KMS-11 (cell line): ENCODE measurements around the gene PMVK.

Source experiments
- H2AFZ ChIP-seq: fragments of 200-600 bp; sonication (generic); 2 replicates; pipeline ENCODE4 v1.6.1; 2016; ENCODE audit warnings: antibody characterized with exemption, mixed run types, low read depth
- H3K27ac ChIP-seq: fragments of 200-600 bp; sonication (generic); 2 replicates; pipeline ENCODE4 v1.6.1; 2016; ENCODE audit warnings: mild to moderate bottlenecking, mixed run types
- H3K27me3 ChIP-seq: fragments of 200-600 bp; sonication (generic); 2 replicates; pipeline ENCODE4 v1.6.1; 2017; ENCODE audit warnings: mild to moderate bottlenecking, low read depth, mixed run types, moderate library complexity; ENCODE audit not compliant: insufficient read depth
- H3K36me3 ChIP-seq: fragments of 200-600 bp; sonication (generic); 2 replicates; pipeline ENCODE4 v1.6.1; 2017; ENCODE audit warnings: mild to moderate bottlenecking, mixed run types; ENCODE audit not compliant: insufficient read depth
- H3K4me1 ChIP-seq: fragments of 200-600 bp; sonication (generic); 2 replicates; pipeline ENCODE4 v1.6.1; 2016; ENCODE audit warnings: mild to moderate bottlenecking, low read depth, mixed run types; ENCODE audit not compliant: poor library complexity, severe bottlenecking
- H3K4me2 ChIP-seq: fragments of 200-600 bp; sonication (generic); 2 replicates; pipeline ENCODE4 v1.7.0; 2016; ENCODE audit warnings: mild to moderate bottlenecking, mixed run types
- H3K4me3 ChIP-seq: fragments of 200-600 bp; sonication (generic); IDR thresholded peaks from 2 replicates; pipeline ENCODE4 v1.6.1; 2017; ENCODE audit warnings: low read depth, low read length, mixed read lengths; ENCODE audit not compliant: insufficient read depth
- H3K79me2 ChIP-seq: fragments of 200-600 bp; sonication (generic); 2 replicates; pipeline ENCODE4 v1.6.1; 2016; ENCODE audit warnings: low read depth, mixed run types; ENCODE audit not compliant: insufficient read depth
- H3K9ac ChIP-seq: fragments of 200-600 bp; sonication (generic); 2 replicates; pipeline ENCODE4 v1.6.1; 2016; ENCODE audit warnings: mild to moderate bottlenecking, mixed run types
- H4K20me1 ChIP-seq: fragments of 200-600 bp; sonication (generic); 2 replicates; pipeline ENCODE4 v1.6.1; 2016; ENCODE audit warnings: mild to moderate bottlenecking, mixed run types; ENCODE audit not compliant: insufficient read depth
- CTCF ChIP-seq: fragments of 200-600 bp; sonication (generic); conservative IDR thresholded peaks from 2 replicates; pipeline ENCODE4 v1.6.1; 2017; ENCODE audit warnings: low read depth, mild to moderate bottlenecking, antibody characterized with exemption, low read length, moderate library complexity, mixed read lengths

Gene PMVK

GRCh38 chr1:154963643-154964042 is 27.1 kb upstream of the PMVK start:
- no peak overlapping the region for H3K9ac ChIP-seq
- H3K4me2 ChIP-seq = peak overlapping the region; percentile 93; the same call in 1 of the 2 replicates
- TF ChIP-seq CTCF = no peak
- peaks cover 7% of the 10 kb centered on the region; the same call in 1 of the 2 replicates for H3K36me3 ChIP-seq
- H3K27ac ChIP-seq = peak overlapping the region; percentile 2; the same call in 1 of the 2 replicates
- no peaks in the 10 kb centered on the region for H3K27me3 ChIP-seq
- no peaks in the 10 kb centered on the region for H4K20me1 ChIP-seq
- H3K4me3 ChIP-seq = no peak overlapping the region
- H3K79me2 ChIP-seq = peaks cover 40% of the 10 kb centered on the region
- peaks cover 38% of the 10 kb centered on the region for H3K4me1 ChIP-seq
- no peak overlapping the region for H2AFZ ChIP-seq

- Histone ChIP-seq H3K4me3 (peak overlapping the region; percentile 98), H3K36me3 (peaks cover 7% of the 10 kb centered on the region; the same call in 1 of the 2 replicates), H3K4me2 (peak overlapping the region; percentile 93), H3K79me2 (peaks cover 40% of the 10 kb centered on the region), H3K27me3 (no peaks in the 10 kb centered on the region), H4K20me1 (no peaks in the 10 kb centered on the region), H3K9ac (peak overlapping the region; percentile 78; the same call in 1 of the 2 replicates), H3K4me1 (peaks cover 38% of the 10 kb centered on the region), H3K27ac (peak overlapping the region; percentile 80; the same call in 1 of the 2 replicates), H2AFZ (no peak overlapping the region)
- no peak for TF ChIP-seq CTCF
Measured at GRCh38 chr1:154962795-154963330, 26.3 kb upstream of the PMVK start.

GRCh38 chr1:154962156-154962749 is 25.7 kb upstream of the PMVK start:
- Histone ChIP-seq H4K20me1 (no peaks in the 10 kb centered on the region), H3K27me3 (no peaks in the 10 kb centered on the region), H3K4me1 (peaks cover 39% of the 10 kb centered on the region), H3K4me3 (peak overlapping the region; percentile 98), H3K4me2 (peak overlapping the region; percentile 93), H3K36me3 (peaks cover 7% of the 10 kb centered on the region; the same call in 1 of the 2 replicates), H3K9ac (peak overlapping the region; percentile 78), H2AFZ (peak overlapping the region; percentile 60), H3K79me2 (peaks cover 36% of the 10 kb centered on the region), H3K27ac (peak overlapping the region; percentile 80)
- 0 out of 2 replicates have a peak, but pooled peaks have one; percentile 0 for TF ChIP-seq CTCF

- Histone ChIP-seq H3K79me2 (peaks cover 39% of the 10 kb centered on the region), H3K27ac (peak within 1 kb of the TSS; percentile 80)
Measured at GRCh38 chr1:154961207-154962155, 25.0 kb upstream of the PMVK start, which contains the start of gene PYGO2. Gene PYGO2 (minus strand): TSS chr1:154961782. CDS start chr1:154961576, 206 bp downstream.

More at GRCh38 chr1:154961207-154962155, 25.0 kb upstream of the PMVK start, which contains the start of gene PYGO2:
- H3K4me3 ChIP-seq = peak within 1 kb of the TSS; percentile 98
- no peaks in the 10 kb centered on the region for H4K20me1 ChIP-seq
- H3K4me1 ChIP-seq = peaks cover 47% of the 10 kb centered on the region
- peak within 1 kb of the TSS; percentile 60 for H2AFZ ChIP-seq
- H3K27me3 ChIP-seq = no peaks in the 10 kb centered on the region
- peak within 1 kb of the TSS; percentile 93 for H3K4me2 ChIP-seq
- peaks cover 7% of the 10 kb centered on the region; the same call in 1 of the 2 replicates for H3K36me3 ChIP-seq
- peak; percentile 81 for TF ChIP-seq CTCF
- peak within 1 kb of the TSS; percentile 78 for H3K9ac ChIP-seq
